NCI-H1417 treated with DMSO at 0.1 percent for 48 hours (cell line): ENCODE data around the gene TOR4A.

Experiments used
- DNase-seq: peaks from one replicate; lab custom pipeline; 2025; lab: John Stamatoyannopoulos, UW

The TOR4A gene

DNA sequence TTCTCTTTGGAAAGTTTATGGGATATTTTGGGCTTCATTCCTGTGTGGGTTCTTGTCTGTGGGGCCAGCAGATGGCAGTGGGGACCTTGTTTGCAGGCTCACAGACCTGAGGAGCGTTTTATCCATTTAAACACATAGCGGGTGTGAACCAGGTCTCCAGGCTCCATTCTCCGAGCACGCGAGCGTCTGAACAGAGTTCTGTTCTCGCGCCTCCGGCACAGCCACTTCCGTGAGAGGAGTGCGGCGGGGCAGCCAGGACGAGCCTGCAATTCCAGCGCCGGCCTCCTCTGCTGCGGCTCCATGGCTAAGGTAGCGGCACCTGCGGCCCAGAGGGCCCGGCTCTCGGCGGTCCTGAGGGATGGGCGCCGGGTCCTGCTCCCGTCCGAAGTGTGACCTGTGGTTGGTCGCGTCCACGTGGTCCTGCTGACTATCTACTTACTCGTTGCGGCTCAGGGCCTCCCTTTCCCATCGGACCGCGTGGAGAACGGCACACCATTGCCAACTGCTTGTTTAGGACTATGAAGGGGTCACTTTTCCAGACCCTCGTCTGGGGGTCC is 17.2 kb downstream of the TOR4A start:
- no peak for DNase-seq

DNA sequence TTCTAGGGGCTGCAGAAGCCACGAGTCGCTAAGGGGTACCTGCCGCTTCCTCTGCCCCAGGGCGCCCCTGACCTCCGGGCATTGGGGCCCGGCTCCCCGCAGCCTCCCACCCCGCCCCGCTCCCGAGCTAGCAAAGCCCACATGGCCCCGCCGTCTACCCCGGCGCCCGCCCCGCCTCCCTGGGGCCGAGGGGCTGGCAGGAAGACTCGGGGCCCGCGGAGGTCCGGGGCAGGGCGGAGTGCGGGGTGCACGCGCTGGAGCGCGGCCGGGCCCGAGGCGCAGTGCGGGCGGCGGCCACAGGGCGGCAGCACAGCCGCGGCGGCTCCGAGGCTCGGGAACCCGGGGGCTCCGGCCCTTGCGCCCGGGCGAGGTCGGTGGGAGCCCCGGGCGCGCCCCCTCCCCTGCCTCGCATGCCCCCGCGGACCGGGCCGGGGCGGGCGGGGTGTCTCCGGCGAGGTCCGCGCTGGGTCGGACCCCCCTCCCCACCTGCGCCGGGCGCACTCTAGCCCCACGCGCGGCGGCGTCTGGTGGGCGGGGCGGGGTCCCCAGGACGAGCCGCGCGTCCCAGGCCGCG is 17.8 kb downstream of the TOR4A start:
- no peak for DNase-seq

- no peak for DNase-seq
Observed at GRCh38 chr9:137295849-137296669, 18.5 kb downstream of the TOR4A start.

GRCh38 chr9:137296670-137297664 is 19.4 kb downstream of the TOR4A start:
- no peak for DNase-seq

DNA sequence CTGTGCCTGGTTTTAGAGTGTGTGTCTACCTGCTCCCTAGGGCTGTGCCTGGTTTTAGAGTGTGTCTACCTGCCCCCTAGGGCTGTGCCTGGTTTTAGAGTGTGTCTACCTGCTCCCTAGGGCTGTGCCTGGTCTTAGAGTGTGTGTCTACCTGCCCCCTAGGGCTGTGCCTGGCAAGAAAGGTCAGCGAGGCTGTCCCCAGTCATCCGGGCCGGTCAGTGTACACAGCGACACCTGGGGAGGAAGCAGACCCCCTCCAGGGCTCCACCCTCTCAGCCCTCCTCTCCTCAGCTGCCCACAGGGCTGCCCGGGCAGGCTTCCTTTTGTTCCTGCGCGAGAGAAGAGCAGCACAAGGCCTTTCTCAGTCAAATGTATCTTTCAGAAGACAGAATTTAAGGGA is 20.4 kb downstream of the TOR4A start:
- no peak for DNase-seq

- no peak for DNase-seq
Observed at GRCh38 chr9:137298401-137299202, 21.1 kb downstream of the TOR4A start.

GRCh38 chr9:137299203-137299565 is 21.7 kb downstream of the TOR4A start:
- DNase-seq = no peak

DNA sequence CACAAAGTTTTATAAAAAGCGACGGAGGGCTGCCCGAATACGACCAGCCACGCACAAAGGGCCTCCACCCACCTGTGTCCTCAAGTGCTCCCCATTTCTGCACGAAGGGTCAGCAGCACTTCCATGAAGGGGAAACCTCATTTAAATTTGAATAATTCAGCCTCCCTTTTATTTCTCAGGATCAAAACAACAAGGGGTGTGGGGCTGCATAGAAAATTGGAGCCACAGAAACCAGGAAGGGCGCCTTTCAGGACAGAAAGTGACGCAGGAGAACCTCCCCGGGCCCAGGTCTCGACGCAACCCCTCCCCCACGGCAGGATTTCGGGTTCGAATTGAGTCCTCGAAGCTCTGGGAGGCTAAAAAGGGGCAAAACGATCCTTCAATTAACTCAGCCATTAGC is 22.4 kb downstream of the TOR4A start:
- no peak for DNase-seq

DNA sequence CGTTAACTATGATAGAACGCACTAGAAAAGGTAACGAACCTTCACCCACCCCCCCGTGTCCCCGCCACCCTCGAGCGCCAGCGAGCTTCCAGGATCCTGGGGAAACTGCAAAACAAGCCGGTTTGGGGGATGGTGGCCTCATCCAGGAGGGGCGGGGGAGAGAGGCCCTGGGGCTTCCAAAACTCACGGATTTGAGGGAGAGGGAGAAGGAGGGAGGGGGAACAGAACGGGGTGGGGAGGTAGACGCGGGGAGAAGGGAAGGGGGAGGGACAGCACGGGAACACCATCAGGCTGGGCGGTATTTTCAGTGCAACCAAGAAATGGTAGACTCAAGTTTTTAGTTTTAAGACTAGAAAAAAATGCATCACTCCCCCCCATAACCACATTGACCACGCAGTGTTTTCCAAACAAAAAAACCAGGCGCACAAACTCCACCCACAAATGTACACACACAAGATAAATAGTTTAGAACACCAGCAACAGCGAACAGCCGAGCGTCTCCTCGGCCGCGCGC is 23.1 kb downstream of the TOR4A start:
- DNase-seq = no peak

GRCh38 chr9:137301081-137301947 is 23.8 kb downstream of the TOR4A start:
- DNase-seq = no peak

- DNase-seq = no peak
Observed at GRCh38 chr9:137302118-137302448, 24.6 kb downstream of the TOR4A start, which contains the start of gene NRARP. NRARP (minus strand) TSS chr9:137302271; CDS start chr9:137301928, 343 bp downstream.

GRCh38 chr9:137302449-137303150 is 25.1 kb downstream of the TOR4A start:
- DNase-seq = no peak

- DNase-seq = no peak
Observed at GRCh38 chr9:137303151-137303892, 25.8 kb downstream of the TOR4A start.

DNA sequence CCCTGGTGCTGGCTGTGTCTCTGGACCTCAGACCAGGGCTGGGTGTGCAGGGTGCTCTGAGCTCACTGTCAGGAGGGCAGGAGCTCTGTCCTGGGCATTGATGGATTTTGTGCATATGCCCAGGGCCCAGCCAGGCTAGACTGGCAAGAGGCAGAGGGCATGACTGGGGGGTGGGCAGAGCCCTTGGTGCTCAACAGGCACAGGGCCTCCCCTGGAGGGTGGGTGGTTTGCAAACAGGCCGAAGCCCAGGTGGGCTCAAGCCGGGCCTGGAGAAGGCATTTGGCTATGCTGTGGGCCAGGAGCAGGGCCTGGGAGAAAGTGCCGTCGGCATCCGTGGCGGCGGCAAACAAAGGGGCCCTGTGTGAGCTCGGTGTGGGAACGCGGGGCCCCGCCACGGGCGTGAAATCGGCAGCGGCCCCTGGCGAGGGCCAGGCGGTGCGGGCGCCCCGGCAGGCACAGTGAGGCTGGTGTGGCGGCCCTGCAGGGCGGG is 26.4 kb downstream of the TOR4A start:
- no peak for DNase-seq

DNA sequence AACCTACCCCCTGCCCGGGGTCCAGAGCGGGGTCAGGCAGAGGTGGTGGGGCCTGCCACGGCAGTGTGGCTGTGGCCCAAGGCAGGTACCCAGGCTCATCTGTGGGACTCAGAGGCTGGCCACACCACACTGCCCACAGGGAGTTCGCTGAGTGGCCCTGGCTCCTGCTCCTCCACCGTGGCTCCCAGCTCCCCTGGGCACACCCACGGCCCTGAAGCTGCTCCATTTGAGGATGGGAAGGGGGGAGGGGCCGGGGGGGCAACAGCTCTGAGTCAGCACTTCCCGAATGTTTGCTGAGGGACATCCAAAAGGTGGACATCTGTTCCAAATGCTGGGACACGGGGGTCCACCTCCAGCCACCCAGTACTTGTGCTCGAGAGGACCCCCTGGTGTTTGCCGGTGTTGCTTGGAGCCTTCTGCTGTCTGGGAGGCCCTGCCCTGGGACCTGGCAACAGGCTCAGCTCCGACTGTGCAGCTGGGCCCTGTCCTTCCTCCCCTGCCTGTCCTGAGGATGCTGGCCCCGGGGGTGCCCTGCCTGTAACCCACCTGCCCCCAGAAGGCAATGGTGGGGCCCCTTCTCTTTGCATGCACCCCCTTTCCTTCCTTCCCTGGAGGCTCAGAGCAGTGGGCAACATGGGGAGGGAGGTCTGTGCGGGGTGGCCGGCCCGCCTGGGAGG is 27.0 kb downstream of the TOR4A start:
- DNase-seq = no peak

DNA sequence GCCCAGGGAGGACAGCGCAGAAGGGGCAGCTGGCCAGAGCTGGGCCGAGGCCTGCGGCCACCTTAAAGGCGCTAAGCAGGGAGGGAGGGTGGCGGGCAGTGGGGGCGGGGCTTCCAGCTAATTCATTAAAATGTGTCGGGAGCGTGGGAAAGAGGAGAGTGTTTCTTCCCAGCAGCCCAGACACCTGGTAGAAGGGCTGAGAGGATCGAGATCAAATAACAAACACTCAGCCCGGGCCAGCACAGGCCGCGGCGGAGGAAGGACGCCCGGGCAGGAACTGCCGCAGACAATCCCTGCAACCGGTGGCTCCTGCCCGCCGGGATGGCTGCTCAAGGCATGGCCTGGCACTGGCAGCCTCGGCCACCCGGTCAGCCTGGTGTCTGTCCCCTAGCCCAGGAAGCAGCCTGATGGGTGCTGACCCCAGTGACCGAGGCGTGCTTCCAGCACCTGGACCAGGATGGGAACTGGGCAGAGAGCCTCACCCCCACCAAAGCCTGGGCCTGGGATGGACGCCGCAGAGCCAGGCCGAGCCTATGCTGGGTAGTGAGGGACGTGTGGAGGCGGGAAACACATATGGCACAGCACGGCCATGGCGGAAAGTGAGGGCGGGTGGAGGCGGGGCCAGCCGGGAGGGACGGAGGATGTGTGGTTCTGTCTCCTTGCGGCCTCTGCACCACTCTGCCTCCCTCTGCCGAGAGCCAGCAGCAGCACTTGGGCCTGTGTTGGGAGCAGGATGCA is 27.7 kb downstream of the TOR4A start:
- peak; percentile 61 for DNase-seq

GRCh38 chr9:137305798-137306065 is 28.2 kb downstream of the TOR4A start:
- DNase-seq = no peak
